ENCODE results near the gene NTF3.

- TF ChIP-seq CTCF (IDR thresholded peaks at IDR 0.05) (no peak), POLR2A (IDR thresholded peaks at IDR 0.05) (no peak)
These were observed 9.1 kb downstream of the NTF3 start for GRCh38 chr12:5440978-5441377.

Data from prostate gland (tissue), 2 donors.